GM21786 (cell line): ENCODE measurements around the gene DLEC1.
"Not testable (repeated sequence)": the region's sequence is repeated elsewhere in the genome, so short reads cannot be mapped to it uniquely, and the experiment has no call there.

ENCODE experiments used
- ATAC-seq: cut with Tn5 transposase; IDR thresholded peaks from one replicate; pipeline ENCODE4 v1.9.1; 2021; ENCODE audit not compliant: unreplicated experiment

The DLEC1 gene

GRCh38 chr3:38018296-38019266, 20.4 kb upstream of the DLEC1 start:
- ATAC-seq: no peak

GRCh38 chr3:38019658-38020341, 19.2 kb upstream of the DLEC1 start:
- ATAC-seq: no peak

GRCh38 chr3:38020342-38020726, 18.7 kb upstream of the DLEC1 start:
- no peak for ATAC-seq

GRCh38 chr3:38021196-38021595, 17.8 kb upstream of the DLEC1 start:
- no peak for ATAC-seq

- ATAC-seq: no peak
Measured at GRCh38 chr3:38022301-38022700, 16.7 kb upstream of the DLEC1 start.

- no peak for ATAC-seq
Measured at GRCh38 chr3:38022896-38023709, 15.9 kb upstream of the DLEC1 start.

GRCh38 chr3:38026856-38027255, 12.2 kb upstream of the DLEC1 start:
- ATAC-seq: no peak

GRCh38 chr3:38027466-38028465, 11.2 kb upstream of the DLEC1 start:
- ATAC-seq: no peak

GRCh38 chr3:38028621-38029361, 10.2 kb upstream of the DLEC1 start:
- ATAC-seq: no peak

- no peak for ATAC-seq
Measured at GRCh38 chr3:38029400-38030125, 9.4 kb upstream of the DLEC1 start, which contains the start of gene PLCD1. Gene PLCD1, minus strand, starts transcription at chr3:38029642. Its CDS starts 103 bp downstream, at chr3:38029539.

- no peak for ATAC-seq
Measured at GRCh38 chr3:38030126-38031021, 8.6 kb upstream of the DLEC1 start.

GRCh38 chr3:38031022-38031994, 7.7 kb upstream of the DLEC1 start:
- no peak for ATAC-seq

- ATAC-seq: no peak
Measured at GRCh38 chr3:38032328-38032865, 6.6 kb upstream of the DLEC1 start.

- ATAC-seq: not testable (repeated sequence)
Measured at GRCh38 chr3:38033586-38033985, 5.4 kb upstream of the DLEC1 start.

- ATAC-seq: not testable (repeated sequence)
Measured at GRCh38 chr3:38034335-38034734, 4.7 kb upstream of the DLEC1 start.

GRCh38 chr3:38036286-38036685, 2.7 kb upstream of the DLEC1 start:
- no peak for ATAC-seq
